ENCODE results near the gene LRRC46.

Gene LRRC46

GRCh38 chr17:47851764-47852112, 20.3 kb downstream of the LRRC46 start:
- no peak for DNase-seq (ENCODE audit: low read depth)
- H3K4me3 ChIP-seq (ENCODE audit: low read depth, low read length) = no peak overlapping the region
- TF ChIP-seq CTCF (IDR thresholded peaks at IDR 0.05; ENCODE audit: low read depth, low read length, missing control alignments) = no peak

GRCh38 chr17:47852113-47852949, 20.9 kb downstream of the LRRC46 start:
- DNase-seq (ENCODE audit: low read depth) = no peak
- no peak overlapping the region for H3K4me3 ChIP-seq (ENCODE audit: low read depth, low read length)
- TF ChIP-seq CTCF (IDR thresholded peaks at IDR 0.05; ENCODE audit: low read depth, low read length, missing control alignments) = no peak

- no peak for TF ChIP-seq CTCF (IDR thresholded peaks at IDR 0.05; ENCODE audit: low read depth, low read length, missing control alignments)
- no peak for DNase-seq (ENCODE audit: low read depth)
- H3K4me3 ChIP-seq (ENCODE audit: low read depth, low read length) = no peak overlapping the region
Measured at GRCh38 chr17:47853616-47854015, 22.1 kb downstream of the LRRC46 start.

GRCh38 chr17:47855737-47856136, 24.3 kb downstream of the LRRC46 start:
- no peak for TF ChIP-seq CTCF (IDR thresholded peaks at IDR 0.05; ENCODE audit: low read depth, low read length, missing control alignments)
- no peak for DNase-seq (ENCODE audit: low read depth)
- H3K4me3 ChIP-seq (ENCODE audit: low read depth, low read length) = no peak overlapping the region

GRCh38 chr17:47856830-47857229, 25.4 kb downstream of the LRRC46 start:
- no peak for DNase-seq (ENCODE audit: low read depth)
- no peak for TF ChIP-seq CTCF (IDR thresholded peaks at IDR 0.05; ENCODE audit: low read depth, low read length, missing control alignments)
- no peak overlapping the region for H3K4me3 ChIP-seq (ENCODE audit: low read depth, low read length)

GRCh38 chr17:47857551-47858455, 26.3 kb downstream of the LRRC46 start:
- no peak for DNase-seq (ENCODE audit: low read depth)

More at GRCh38 chr17:47857551-47858455, 26.3 kb downstream of the LRRC46 start:
- no peak overlapping the region for H3K4me3 ChIP-seq (ENCODE audit: low read depth, low read length)
- no peak for TF ChIP-seq CTCF (IDR thresholded peaks at IDR 0.05; ENCODE audit: low read depth, low read length, missing control alignments)

Data from GM12864 (cell line).